GM12878 (cell line): ENCODE data around the gene TOPAZ1. TPM values are rescaled to one million over a fixed set of nuclear protein-coding genes. Genes with fewer than 3 reads are reported as not detected.
A peak's percentile ranks its signal among the peaks of the same experiment; 100 is the strongest.

ENCODE experiments used
- ATF3 ChIP-seq: IDR thresholded peaks from 2 replicates; pipeline ENCODE4 v1.6.1; 2011; ENCODE audit warnings: low read depth, mild to moderate bottlenecking, low read length, moderate library complexity, borderline replicate concordance; ENCODE audit errors: extremely low read depth
- ATF7 ChIP-seq: fragments of 450-650 bp; IDR thresholded peaks from 2 replicates; pipeline ENCODE4 v1.6.1; 2016; ENCODE audit warnings: low read depth, mild to moderate bottlenecking
- HDAC6 ChIP-seq: fragments of 200-600 bp; sonication (generic); IDR thresholded peaks from one replicate; pipeline ENCODE4 v1.8.0; 2017; ENCODE audit warnings: antibody characterized with exemption; ENCODE audit not compliant: unreplicated experiment
- NFYB ChIP-seq: IDR thresholded peaks from 2 replicates; pipeline ENCODE4 v1.6.1; 2011; ENCODE audit warnings: low read depth, mild to moderate bottlenecking, low read length, improper control_type of control experiment, moderate library complexity; ENCODE audit not compliant: insufficient read depth
- POLR2AphosphoS2 ChIP-seq: IDR thresholded peaks from 2 replicates; pipeline ENCODE4 v1.6.1; 2011; ENCODE audit warnings: low read depth, mild to moderate bottlenecking, low read length, improper control_type of control experiment, moderate library complexity
- SREBF2 ChIP-seq: IDR thresholded peaks from 2 replicates; pipeline ENCODE4 v1.6.1; 2012; ENCODE audit warnings: mild to moderate bottlenecking, low read length
- ZNF217 ChIP-seq: fragments of 450-650 bp; IDR thresholded peaks from 2 replicates; pipeline ENCODE4 v1.6.1; 2017; ENCODE audit warnings: antibody characterized with exemption, mild to moderate bottlenecking
- polyA plus RNA-seq, 11 experiments: library from polyadenylated mRNA; depleted of rRNA in 4 of 11; unstranded in 6 of 11; stranded (reverse) in 5 of 11; fragments of >200 nt; fragmentation: Nextera tagmentation in 4 of 11; fragmentation: Illumina TruSeq in 1 of 11; extraction: Ambion mirVana in 4 of 11; extraction: Trizol in 1 of 11; gene quantifications; 1 replicate in 1 of 11; 2 replicates in 10 of 11; pipeline versions ENCODE4 v1.2.1 to v1.2.3, GENCODE V29; 2011 to 2016; ENCODE audit warnings: inconsistent platforms in 2 of 11, missing spikeins in 2 of 11, low read depth in 1 of 11
- total RNA-seq, 4 experiments: library from RNA; depleted of rRNA in 3 of 4; stranded (reverse); fragments of >200 nt in 3 of 4; fragmentation: Illumina TruSeq in 1 of 4; extraction: Trizol in 1 of 4; gene quantifications; 2 replicates each; pipeline versions ENCODE4 v1.2.1 to v1.2.3, GENCODE V29; 2013 to 2021
- TF ChIP-seq, protein P1 (sequence below): fragments of 450-650 bp; IDR thresholded peaks from 2 replicates; pipeline ENCODE4 v1.6.1; 2017; ENCODE audit warnings: mild to moderate bottlenecking, moderate library complexity

Gene TOPAZ1
- total and polyA plus RNA-seq, 10 of the 15 experiments (the other 5 are each of a cell fraction or from before 2014, with no cell fraction given) = 0.02 TPM; not detected in 9

- TF ChIP-seq, protein P1, sequence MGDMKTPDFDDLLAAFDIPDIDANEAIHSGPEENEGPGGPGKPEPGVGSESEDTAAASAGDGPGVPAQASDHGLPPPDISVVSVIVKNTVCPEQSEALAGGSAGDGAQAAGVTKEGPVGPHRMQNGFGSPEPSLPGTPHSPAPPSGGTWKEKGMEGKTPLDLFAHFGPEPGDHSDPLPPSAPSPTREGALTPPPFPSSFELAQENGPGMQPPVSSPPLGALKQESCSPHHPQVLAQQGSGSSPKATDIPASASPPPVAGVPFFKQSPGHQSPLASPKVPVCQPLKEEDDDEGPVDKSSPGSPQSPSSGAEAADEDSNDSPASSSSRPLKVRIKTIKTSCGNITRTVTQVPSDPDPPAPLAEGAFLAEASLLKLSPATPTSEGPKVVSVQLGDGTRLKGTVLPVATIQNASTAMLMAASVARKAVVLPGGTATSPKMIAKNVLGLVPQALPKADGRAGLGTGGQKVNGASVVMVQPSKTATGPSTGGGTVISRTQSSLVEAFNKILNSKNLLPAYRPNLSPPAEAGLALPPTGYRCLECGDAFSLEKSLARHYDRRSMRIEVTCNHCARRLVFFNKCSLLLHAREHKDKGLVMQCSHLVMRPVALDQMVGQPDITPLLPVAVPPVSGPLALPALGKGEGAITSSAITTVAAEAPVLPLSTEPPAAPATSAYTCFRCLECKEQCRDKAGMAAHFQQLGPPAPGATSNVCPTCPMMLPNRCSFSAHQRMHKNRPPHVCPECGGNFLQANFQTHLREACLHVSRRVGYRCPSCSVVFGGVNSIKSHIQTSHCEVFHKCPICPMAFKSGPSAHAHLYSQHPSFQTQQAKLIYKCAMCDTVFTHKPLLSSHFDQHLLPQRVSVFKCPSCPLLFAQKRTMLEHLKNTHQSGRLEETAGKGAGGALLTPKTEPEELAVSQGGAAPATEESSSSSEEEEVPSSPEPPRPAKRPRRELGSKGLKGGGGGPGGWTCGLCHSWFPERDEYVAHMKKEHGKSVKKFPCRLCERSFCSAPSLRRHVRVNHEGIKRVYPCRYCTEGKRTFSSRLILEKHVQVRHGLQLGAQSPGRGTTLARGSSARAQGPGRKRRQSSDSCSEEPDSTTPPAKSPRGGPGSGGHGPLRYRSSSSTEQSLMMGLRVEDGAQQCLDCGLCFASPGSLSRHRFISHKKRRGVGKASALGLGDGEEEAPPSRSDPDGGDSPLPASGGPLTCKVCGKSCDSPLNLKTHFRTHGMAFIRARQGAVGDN = peak; percentile 99
- peak; percentile 91 for TF ChIP-seq ATF7
- TF ChIP-seq ATF3 = no peak
- TF ChIP-seq NFYB = peak; percentile 62; the same call in 1 of the 2 replicates
- peak; percentile 87 for TF ChIP-seq POLR2AphosphoS2
- TF ChIP-seq HDAC6 = peak; percentile 54
- TF ChIP-seq SREBF2 = no peak
- no peak for TF ChIP-seq ZNF217
- TF ChIP-seq, all 136 proteins: peak for 59
Observed at GRCh38 chr3:44338010-44338827, 96.5 kb downstream of the TOPAZ1 start, which contains the start of gene TCAIM (continued).
